A673 (cell line): ENCODE data around the gene NSMCE4A.

ENCODE experiments used
- EZH2 ChIP-seq: fragments of 200-600 bp; sonication (generic); IDR thresholded peaks from 2 replicates; pipeline ENCODE4 v1.6.1; 2017; ENCODE audit warnings: borderline replicate concordance, low read depth, mild to moderate bottlenecking, mixed read lengths, antibody characterized with exemption, low read length; ENCODE audit not compliant: poor library complexity, severe bottlenecking
- TF ChIP-seq, protein P1 (sequence below): fragments of 300-800, 200-600 bp; sonication (generic); conservative IDR thresholded peaks from 2 replicates; pipeline ENCODE4 v1.5.1; 2017; ENCODE audit warnings: low read depth, mild to moderate bottlenecking, antibody characterized with exemption, low read length, moderate library complexity, mixed read lengths

DNA sequence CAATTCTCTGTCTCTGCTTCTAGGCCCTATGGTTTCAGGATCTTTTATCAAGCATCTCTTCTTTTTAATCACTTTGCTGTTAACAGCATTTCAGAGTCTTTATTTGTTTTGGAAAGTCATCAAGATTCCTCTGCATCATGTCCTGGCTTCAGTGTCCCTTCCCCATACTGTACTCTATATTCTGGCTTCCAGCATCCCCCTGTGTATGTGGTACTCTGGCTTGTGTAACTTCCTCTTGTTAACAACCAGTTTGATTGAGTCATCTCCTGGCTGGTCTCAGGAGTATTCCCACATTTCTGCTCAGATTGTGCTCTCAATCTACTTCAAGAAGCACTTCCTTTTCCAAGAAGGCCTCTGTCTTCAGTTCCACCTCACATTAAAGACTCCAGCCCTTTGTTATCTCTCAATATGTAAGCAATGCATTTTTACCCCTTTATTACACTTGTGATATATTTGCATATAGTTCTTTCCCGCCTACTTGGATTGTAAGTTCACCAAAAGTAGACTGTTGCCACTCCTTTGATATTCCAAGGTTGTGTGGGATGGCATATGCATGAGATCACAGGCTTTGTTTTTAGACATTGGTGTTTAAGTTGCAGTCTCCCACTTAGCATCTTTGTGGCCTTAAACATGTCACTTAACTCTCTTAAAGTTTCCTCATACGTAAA, 32.1 kb downstream of the NSMCE4A start:
- TF ChIP-seq, protein P1, sequence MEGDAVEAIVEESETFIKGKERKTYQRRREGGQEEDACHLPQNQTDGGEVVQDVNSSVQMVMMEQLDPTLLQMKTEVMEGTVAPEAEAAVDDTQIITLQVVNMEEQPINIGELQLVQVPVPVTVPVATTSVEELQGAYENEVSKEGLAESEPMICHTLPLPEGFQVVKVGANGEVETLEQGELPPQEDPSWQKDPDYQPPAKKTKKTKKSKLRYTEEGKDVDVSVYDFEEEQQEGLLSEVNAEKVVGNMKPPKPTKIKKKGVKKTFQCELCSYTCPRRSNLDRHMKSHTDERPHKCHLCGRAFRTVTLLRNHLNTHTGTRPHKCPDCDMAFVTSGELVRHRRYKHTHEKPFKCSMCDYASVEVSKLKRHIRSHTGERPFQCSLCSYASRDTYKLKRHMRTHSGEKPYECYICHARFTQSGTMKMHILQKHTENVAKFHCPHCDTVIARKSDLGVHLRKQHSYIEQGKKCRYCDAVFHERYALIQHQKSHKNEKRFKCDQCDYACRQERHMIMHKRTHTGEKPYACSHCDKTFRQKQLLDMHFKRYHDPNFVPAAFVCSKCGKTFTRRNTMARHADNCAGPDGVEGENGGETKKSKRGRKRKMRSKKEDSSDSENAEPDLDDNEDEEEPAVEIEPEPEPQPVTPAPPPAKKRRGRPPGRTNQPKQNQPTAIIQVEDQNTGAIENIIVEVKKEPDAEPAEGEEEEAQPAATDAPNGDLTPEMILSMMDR: no peak
- no peak for TF ChIP-seq EZH2
